RWPE2 (cell line): ENCODE data around the gene KCNIP1.

Source experiments
- ATAC-seq: fragments of 200-7000 bp; cut with Tn5 transposase; 3 replicates; pipeline ENCODE4 v1.9.1; 2021; ENCODE audit warnings: low read depth
- DNase-seq: peaks from one replicate; pipeline ENCODE4 v3.0.0-alpha.2; 2020; ENCODE audit warnings: low spot score
- H3K27ac ChIP-seq: fragments of 450-650 bp; 2 replicates; pipeline ENCODE4 v1.5.1; 2017; ENCODE audit warnings: mild to moderate bottlenecking; ENCODE audit not compliant: poor library complexity, severe bottlenecking
- H3K27me3 ChIP-seq: fragments of 250-450 bp; sonication (Bioruptor Pico); 2 replicates; pipeline ENCODE4 v1.5.1; 2021; ENCODE audit warnings: mild to moderate bottlenecking, moderate library complexity; ENCODE audit not compliant: insufficient read depth, poor library complexity, severe bottlenecking
- H3K36me3 ChIP-seq: fragments of 250-450 bp; sonication (Bioruptor Pico); 2 replicates; pipeline ENCODE4 v1.5.1; 2020; ENCODE audit warnings: low read depth, mild to moderate bottlenecking, moderate library complexity
- H3K4me1 ChIP-seq: fragments of 250-450 bp; sonication (Bioruptor Pico); 2 replicates; pipeline ENCODE4 v1.5.1; 2021; ENCODE audit warnings: mild to moderate bottlenecking, moderate library complexity; ENCODE audit not compliant: insufficient read depth, poor library complexity, severe bottlenecking
- H3K4me3 ChIP-seq: fragments of 250-450 bp; sonication (Bioruptor Pico); 2 replicates; pipeline ENCODE4 v1.5.1; 2021; ENCODE audit warnings: mild to moderate bottlenecking, moderate library complexity; ENCODE audit not compliant: severe bottlenecking
- H3K9me3 ChIP-seq: fragments of 250-450 bp; sonication (Bioruptor Pico); 2 replicates; pipeline ENCODE4 v1.5.1; 2021; ENCODE audit warnings: mild to moderate bottlenecking, moderate library complexity; ENCODE audit not compliant: severe bottlenecking
- CTCF ChIP-seq: fragments of 450-650 bp; IDR thresholded peaks from one replicate; pipeline ENCODE4 v1.5.1; 2017; ENCODE audit warnings: mild to moderate bottlenecking, moderate library complexity; ENCODE audit not compliant: poor library complexity, severe bottlenecking

Gene KCNIP1

GRCh38 chr5:170625221-170626165 lies 121.7 kb downstream of the KCNIP1 start:
- DNase-seq: peak; percentile 45
- Histone ChIP-seq H3K9me3 (no peaks in the 10 kb centered on the region), H3K4me3 (no peak overlapping the region), H3K4me1 (no peaks in the 10 kb centered on the region), H3K27ac (no peak overlapping the region), H3K27me3 (peaks cover 5% of the 10 kb centered on the region), H3K36me3 (no peaks in the 10 kb centered on the region)
- no peak for ATAC-seq
- TF ChIP-seq CTCF: peak; percentile 7

GRCh38 chr5:170626507-170627150 lies 122.8 kb downstream of the KCNIP1 start:
- Histone ChIP-seq H3K9me3 (no peaks in the 10 kb centered on the region), H3K4me1 (no peaks in the 10 kb centered on the region), H3K36me3 (no peaks in the 10 kb centered on the region), H3K27ac (no peak overlapping the region), H3K4me3 (no peak overlapping the region), H3K27me3 (peaks cover 5% of the 10 kb centered on the region)
- no peak for ATAC-seq
- peak; percentile 34 for DNase-seq
- TF ChIP-seq CTCF: no peak

- DNase-seq (peak; percentile 45), ATAC-seq (no peak)
- Histone ChIP-seq H3K9me3 (no peaks in the 10 kb centered on the region), H3K27ac (no peak overlapping the region), H3K4me1 (no peaks in the 10 kb centered on the region), H3K4me3 (no peak overlapping the region), H3K27me3 (peaks cover 5% of the 10 kb centered on the region), H3K36me3 (no peaks in the 10 kb centered on the region)
- TF ChIP-seq CTCF: no peak
These were observed 123.5 kb downstream of the KCNIP1 start for GRCh38 chr5:170627271-170627670.

- no peak overlapping the region for H3K4me3 ChIP-seq
- no peaks in the 10 kb centered on the region for H3K9me3 ChIP-seq
- DNase-seq (peak; percentile 40), ATAC-seq (no peak)
- no peak for TF ChIP-seq CTCF
- H3K27me3 ChIP-seq: peaks cover 5% of the 10 kb centered on the region
- no peaks in the 10 kb centered on the region for H3K36me3 ChIP-seq
- H3K27ac ChIP-seq: no peak overlapping the region
- no peaks in the 10 kb centered on the region for H3K4me1 ChIP-seq
These were observed 124.2 kb downstream of the KCNIP1 start for GRCh38 chr5:170628028-170628427.
